ENCODE results near the gene SNED1.

- TF ChIP-seq CTCF (conservative IDR thresholded peaks at IDR 0.05; ENCODE audit: low read depth in 2 of 2) (no peak), CREB1 (CRISPR knock-in tag; IDR thresholded peaks at IDR 0.05; ENCODE audit: low read depth) (no peak)
Observed at GRCh38 chr2:241081643-241082340, 83.4 kb downstream of the SNED1 start.

All from GM23338 (cell line).